ENCODE measurements around the gene KLHDC4. TPM values are rescaled to one million over a fixed set of nuclear protein-coding genes. Genes with fewer than 3 reads are reported as not detected.
A peak's percentile ranks its signal among the peaks of the same experiment; 100 is the strongest.
"Not testable (repeated sequence)": the region's sequence is repeated elsewhere in the genome, so short reads cannot be mapped to it uniquely, and the experiment has no call there.

KLHDC4 gene
- total and polyA plus RNA-seq, 10 of the 15 experiments (the other 5 are each of a cell fraction or from before 2014, with no cell fraction given), result 0.80 to 62.1 (median 32.8) TPM

DNA sequence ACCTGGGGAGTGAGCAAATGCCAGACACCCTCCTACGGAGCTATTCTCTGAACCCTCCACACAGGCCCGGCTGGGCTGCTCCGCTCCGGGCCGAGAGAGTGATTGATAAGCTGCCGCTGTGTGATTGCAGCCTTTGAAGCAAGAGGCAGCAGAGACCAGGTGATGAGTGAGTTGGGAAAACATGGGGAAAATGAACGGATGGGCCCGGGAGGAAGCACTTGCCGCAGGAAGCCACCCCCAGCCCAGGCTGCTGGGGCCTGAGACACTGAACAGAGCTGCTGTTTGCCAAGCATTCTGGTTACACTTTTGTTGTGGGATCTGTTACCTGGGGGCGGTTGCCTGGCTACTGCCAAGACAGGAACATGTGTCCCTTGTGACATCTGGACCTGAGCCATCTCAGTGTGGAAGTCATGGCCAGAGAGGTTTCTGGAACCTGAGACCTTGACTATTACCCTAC lies 46.4 kb upstream of the KLHDC4 start:
- ChIA-PET SMC1A (ENCODE audit: uncharacterized antibody, unreplicated experiment) (interaction anchor here (1.2 to 4.7 kb wide), 2 partner anchors 32 to 59 kb away, joined by 3 to 53 read pairs; no protein-coding TSS in a partner anchor), POLR2A (interaction anchor here (6.7 kb wide), 1 partner anchor 32 kb away, joined by 39 read pairs; no protein-coding TSS in a partner anchor), RAD21 (ENCODE audit: unreplicated experiment) (interaction anchor here (0.7 to 1.0 kb wide), 3 partner anchors 31 to 54 kb away, joined by 3 to 4 read pairs (median 4); no protein-coding TSS in a partner anchor), CTCF (interaction anchor here (1.2 to 3.6 kb wide), 3 partner anchors 38 to 59 kb away, joined by 4 to 17 read pairs (median 5); partner anchors contain the start of gene SLC7A5)
- Histone ChIP-seq H3K9me3 (replicated peaks; ENCODE audit: control insufficient read depth, insufficient read depth, low read length) (peaks cover 4% of the 10 kb centered on the region; the same call in 2 of the 3 replicates), H3K4me1 (ENCODE audit: control insufficient read depth, insufficient read depth, low read length) (peaks cover 38% of the 10 kb centered on the region), H3K27me3 (replicated peaks in 1 of 2; ENCODE audit: control insufficient read depth in 2 of 2, insufficient read depth in 2 of 2, low read length in 1 of 2) (no peaks in the 10 kb centered on the region; a peak in 1 of 4 replicates), H3K4me3 (no peak overlapping the region), H3K4me2 (ENCODE audit: control insufficient read depth, insufficient read depth) (no peak overlapping the region), H3K27ac (ENCODE audit: control insufficient read depth, insufficient read depth) (no peak overlapping the region), H3K9ac (ENCODE audit: control insufficient read depth, insufficient read depth, low read length) (no peak overlapping the region), H3K36me3 (ENCODE audit: control insufficient read depth in 2 of 2, insufficient read depth in 2 of 2, low read length in 1 of 2) (no peaks in the 10 kb centered on the region), H3K79me2 (ENCODE audit: control insufficient read depth, insufficient read depth, low read length) (no peaks in the 10 kb centered on the region), H2AFZ (ENCODE audit: control insufficient read depth, low read depth, low read length) (no peak overlapping the region), H4K20me1 (ENCODE audit: control insufficient read depth, insufficient read depth) (no peaks in the 10 kb centered on the region)
- DNase-seq (ENCODE audit: low read depth, low spot score) (no peak), ATAC-seq (no peak), FAIRE-seq (no peak)
- in situ Hi-C loops (cut with MboI) (no loop called here), intact Hi-C loops (cut with micrococcal nuclease; ENCODE audit: unreplicated experiment) (loop anchor here (5.0 kb wide), 1 partner anchor 40 kb away; no protein-coding TSS in a partner anchor)
- no TSS peak for BruUV-seq (replicated peaks)
- TF ChIP-seq EGR1 (IDR thresholded peaks at IDR 0.05; ENCODE audit: borderline replicate concordance in 1 of 2, low read depth in 2 of 2, low read length in 2 of 2) (no peak), MTA2 (IDR thresholded peaks at IDR 0.05; ENCODE audit: low read depth) (no peak)
- WGBS (ENCODE audit: insufficient coverage, insufficient replicate concordance, low lambda C conversion rate, missing lambda C conversion rate), result 81% methylated on average over 10 of the region's 10 CpGs

DNA sequence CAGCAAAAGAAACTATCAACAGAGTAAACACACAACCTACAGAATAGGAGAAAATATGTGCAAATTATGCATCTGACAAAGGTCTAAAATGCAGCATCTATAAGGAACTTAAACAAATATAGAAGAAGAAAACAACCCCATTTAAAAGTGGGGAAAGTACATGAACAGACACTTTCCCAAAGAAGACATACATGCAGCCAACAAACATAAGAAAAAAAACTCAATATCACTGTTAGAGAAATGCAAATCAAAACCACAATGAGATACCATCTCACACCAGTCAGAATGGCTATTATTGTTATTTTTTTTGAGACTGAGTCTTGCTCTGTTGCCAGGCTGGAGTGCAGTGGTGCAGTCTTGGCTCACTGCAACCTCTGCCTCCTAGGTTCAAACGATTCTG lies 45.7 kb upstream of the KLHDC4 start:
- H2AFZ ChIP-seq (ENCODE audit: control insufficient read depth, low read depth, low read length); H3K27me3 ChIP-seq (replicated peaks in 1 of 2; ENCODE audit: control insufficient read depth in 2 of 2, insufficient read depth in 2 of 2, low read length in 1 of 2); H3K9me3 ChIP-seq (replicated peaks; ENCODE audit: control insufficient read depth, insufficient read depth, low read length); FAIRE-seq; H3K36me3 ChIP-seq (ENCODE audit: control insufficient read depth in 2 of 2, insufficient read depth in 2 of 2, low read length in 1 of 2); H3K9ac ChIP-seq (ENCODE audit: control insufficient read depth, insufficient read depth, low read length); DNase-seq (ENCODE audit: low read depth, low spot score); in situ Hi-C loops (cut with MboI); BruUV-seq (replicated peaks); H4K20me1 ChIP-seq (ENCODE audit: control insufficient read depth, insufficient read depth); H3K79me2 ChIP-seq (ENCODE audit: control insufficient read depth, insufficient read depth, low read length): not testable (repeated sequence)
- RAD21 ChIA-PET (ENCODE audit: unreplicated experiment), result interaction anchor here (1.0 to 2.8 kb wide), 3 partner anchors 33 to 58 kb away, joined by 4 to 39 read pairs (median 14); partner anchors contain the start of gene SLC7A5
- Histone ChIP-seq H3K4me1 (ENCODE audit: control insufficient read depth, insufficient read depth, low read length) (peaks cover 45% of the 10 kb centered on the region), H3K4me2 (ENCODE audit: control insufficient read depth, insufficient read depth) (peak overlapping the region; percentile 99), H3K4me3 (peak overlapping the region; percentile 34; the same call in 1 of the 2 replicates), H3K27ac (ENCODE audit: control insufficient read depth, insufficient read depth) (peak overlapping the region; percentile 99; the same call in 1 of the 2 replicates)
- SMC1A ChIA-PET (ENCODE audit: uncharacterized antibody, unreplicated experiment), result interaction anchor here (2.1 to 4.7 kb wide), 3 partner anchors 31 to 60 kb away, joined by 11 to 53 read pairs (median 16); no protein-coding TSS in a partner anchor
- 0 out of 3 replicates have a peak, but pooled peaks have one; percentile 2 for ATAC-seq
- POLR2A ChIA-PET, result interaction anchor here (6.7 kb wide), 1 partner anchor 31 kb away, joined by 39 read pairs; no protein-coding TSS in a partner anchor
- intact Hi-C loops (cut with micrococcal nuclease; ENCODE audit: unreplicated experiment), result loop anchor here (5.0 kb wide), 1 partner anchor 41 kb away; no protein-coding TSS in a partner anchor
- CTCF ChIA-PET, result interaction anchor here (1.1 to 8.7 kb wide), 6 partner anchors 31 to 60 kb away, joined by 3 to 153 read pairs (median 5); partner anchors contain the start of gene SLC7A5
- TF ChIP-seq MTA2 (IDR thresholded peaks at IDR 0.05; ENCODE audit: low read depth) (0 out of 2 replicates have a peak, but pooled peaks have one; percentile 24), NBN (IDR thresholded peaks at IDR 0.05) (0 out of 2 replicates have a peak, but pooled peaks have one; percentile 15), CBFB (IDR thresholded peaks at IDR 0.05; ENCODE audit: low read depth) (0 out of 2 replicates have a peak, but pooled peaks have one; percentile 13), RUNX3 (IDR thresholded peaks at IDR 0.05; ENCODE audit: low read length) (peak; percentile 47), IKZF2 (IDR thresholded peaks at IDR 0.05) (peak in 1 of 2 experiments; percentile 48; a peak in 2 of 4 replicates)
- 29% methylated on average over 1 of the region's 1 CpG for WGBS (ENCODE audit: insufficient coverage, insufficient replicate concordance, low lambda C conversion rate, missing lambda C conversion rate)

Measured in GM12878 (cell line).